PC-3 (cell line): ENCODE data around the gene PPP1R7. TPM values are rescaled to one million over a fixed set of nuclear protein-coding genes. Genes with fewer than 3 reads are reported as not detected.

Source experiments
- ATAC-seq: fragments of 200-7000 bp; cut with Tn5 transposase; 2 replicates; pipeline ENCODE4 v1.9.1; 2020; ENCODE audit warnings: mild to moderate bottlenecking, moderate library complexity
- BruUV-seq: library from RNA; stranded (reverse); fragments of 400-500 nt; replicated peaks from 2 replicates; lab custom pipeline; 2021; lab: Mats Ljungman, UMichigan
- CTCF ChIA-PET: fragments of 300-600 bp; sonication (Branson Sonifier 250); formaldehyde crosslinking; loops from one replicate; lab custom pipeline; 2022; ENCODE audit warnings: antibody characterized with exemption; lab: Charles Lee
- POLR2A ChIA-PET: fragments of 300-600 bp; sonication (Branson Sonifier 250); formaldehyde crosslinking; loops from one replicate; lab custom pipeline; 2022; ENCODE audit warnings: antibody characterized with exemption; ENCODE audit not compliant: unreplicated experiment; lab: Charles Lee
- DNase-seq: peaks from one replicate; pipeline ENCODE4 v3.0.0-alpha.2; 2015
- H2AFZ ChIP-seq: fragments of 300-600 bp; sonication (generic); 2 replicates; pipeline ENCODE4 v1.6.0; 2016; ENCODE audit warnings: antibody characterized with exemption, low read length
- H3F3A ChIP-seq: fragments of 300-600 bp; sonication (generic); one replicate; pipeline ENCODE4 v1.6.0; 2017; ENCODE audit warnings: antibody characterized with exemption, low read length, control low read depth, mild to moderate bottlenecking; ENCODE audit not compliant: unreplicated experiment
- H3K27ac ChIP-seq: fragments of 300-600 bp; sonication (generic); 2 replicates; pipeline ENCODE4 v1.5.1; 2016; ENCODE audit warnings: mild to moderate bottlenecking, low read length
- H3K27me3 ChIP-seq: fragments of 300-600 bp; sonication (generic); 2 replicates; pipeline ENCODE4 v1.6.1; 2016; ENCODE audit warnings: low read length, mixed read lengths
- H3K36me3 ChIP-seq: fragments of 300-600 bp; sonication (generic); 2 replicates; pipeline ENCODE4 v1.6.1; 2016; ENCODE audit warnings: low read depth, mixed run types, low read length, mixed read lengths
- H3K4me1 ChIP-seq: fragments of 300-600 bp; sonication (generic); 2 replicates; pipeline ENCODE4 v1.5.1; 2016; ENCODE audit warnings: low read length; ENCODE audit not compliant: insufficient read depth
- H3K4me2 ChIP-seq: fragments of 300-600 bp; sonication (generic); 2 replicates; pipeline ENCODE4 v1.6.0; 2016; ENCODE audit warnings: low read length
- H3K4me3 ChIP-seq: fragments of 300-600 bp; sonication (generic); 2 replicates; pipeline ENCODE4 v1.5.1; 2016; ENCODE audit warnings: mild to moderate bottlenecking, low read length, mixed read lengths
- H3K79me2 ChIP-seq: fragments of 300-600 bp; sonication (generic); 2 replicates; pipeline ENCODE4 v1.6.1; 2017; ENCODE audit warnings: low read length, mixed read lengths
- H3K9ac ChIP-seq: fragments of 300-600 bp; sonication (generic); 2 replicates; pipeline ENCODE4 v1.6.0; 2016; ENCODE audit warnings: mild to moderate bottlenecking, low read length
- H3K9me2 ChIP-seq: fragments of 300-600 bp; sonication (generic); replicated peaks from 2 replicates; pipeline ENCODE4 v1.6.1; 2016; ENCODE audit warnings: mixed run types, low read length, mixed read lengths
- H3K9me3 ChIP-seq: fragments of 300-600 bp; sonication (generic); 2 replicates; pipeline ENCODE4 v1.6.1; 2016; ENCODE audit warnings: low read length, mixed read lengths
- H4K20me1 ChIP-seq: fragments of 300-600 bp; sonication (generic); 2 replicates; pipeline ENCODE4 v1.6.1; 2016; ENCODE audit warnings: low read length, mixed read lengths
- CTCF ChIP-seq: fragments of 300-600 bp; sonication (generic); conservative IDR thresholded peaks from 2 replicates; pipeline ENCODE4 v1.5.1; 2017; ENCODE audit warnings: antibody characterized with exemption, low read depth, mild to moderate bottlenecking, low read length
- EZH2 ChIP-seq: fragments of 300-600 bp; sonication (generic); IDR thresholded peaks from one replicate; pipeline ENCODE4 v1.6.1; 2017; ENCODE audit warnings: antibody characterized with exemption, mild to moderate bottlenecking, low read length; ENCODE audit not compliant: unreplicated experiment
- EZH2phosphoT487 ChIP-seq: fragments of 300-600 bp; sonication (generic); IDR thresholded peaks from 2 replicates; pipeline ENCODE4 v1.6.1; 2018; ENCODE audit warnings: mild to moderate bottlenecking, antibody characterized with exemption, low read length, borderline replicate concordance
- intact Hi-C: fragments of 100-400 bp; cut with micrococcal nuclease; formaldehyde crosslinking; loops from 2 replicates; pipeline ENCODE4 v1.9.0; 2023
- total RNA-seq: library from RNA; depleted of rRNA; stranded (reverse); fragments of >200 nt; gene quantifications from 2 replicates; pipeline ENCODE4 v1.2.3, GENCODE V29; 2014

The PPP1R7 gene
- total RNA-seq, 1 experiment from 2014 or later, result 21.4 TPM

- H3K4me2 ChIP-seq, result no peak overlapping the region
- DNase-seq (no peak), ATAC-seq (no peak)
- POLR2A ChIA-PET, result no interaction called here
- H3K79me2 ChIP-seq, result no peaks in the 10 kb centered on the region
- CTCF ChIA-PET, result no interaction called here
- H3K36me3 ChIP-seq, result no peaks in the 10 kb centered on the region
- H3K9me2 ChIP-seq, result no peaks in the 10 kb centered on the region
- H4K20me1 ChIP-seq, result no peaks in the 10 kb centered on the region
- no peak overlapping the region for H3K27ac ChIP-seq
- no TSS peak for BruUV-seq
- H3F3A ChIP-seq, result no peaks in the 10 kb centered on the region
- no peak overlapping the region for H3K4me3 ChIP-seq
- intact Hi-C loops, result no loop called here
- H3K9me3 ChIP-seq, result no peaks in the 10 kb centered on the region
- H3K4me1 ChIP-seq, result no peaks in the 10 kb centered on the region
- H3K27me3 ChIP-seq, result no peaks in the 10 kb centered on the region
- no peak overlapping the region for H2AFZ ChIP-seq
- H3K9ac ChIP-seq, result no peak overlapping the region
- TF ChIP-seq EZH2, result no peak
- TF ChIP-seq EZH2phosphoT487, result no peak
- TF ChIP-seq CTCF, result no peak
Measured at GRCh38 chr2:241197947-241198346, 47.7 kb downstream of the PPP1R7 start.

- H3K4me3 ChIP-seq, result no peak overlapping the region
- H3K27me3 ChIP-seq, result no peaks in the 10 kb centered on the region
- no peaks in the 10 kb centered on the region for H3K79me2 ChIP-seq
- H3K9ac ChIP-seq, result no peak overlapping the region
- no peak overlapping the region for H3K27ac ChIP-seq
- H2AFZ ChIP-seq, result no peak overlapping the region
- BruUV-seq, result no TSS peak
- H3F3A ChIP-seq, result no peaks in the 10 kb centered on the region
- H3K9me3 ChIP-seq, result no peaks in the 10 kb centered on the region
- POLR2A ChIA-PET, result no interaction called here
- intact Hi-C loops, result no loop called here
- no peaks in the 10 kb centered on the region for H4K20me1 ChIP-seq
- H3K36me3 ChIP-seq, result no peaks in the 10 kb centered on the region
- no peak for DNase-seq
- no peak overlapping the region for H3K4me2 ChIP-seq
- no peaks in the 10 kb centered on the region for H3K4me1 ChIP-seq
- no peaks in the 10 kb centered on the region for H3K9me2 ChIP-seq
- ATAC-seq, result no peak
- TF ChIP-seq EZH2 (no peak), EZH2phosphoT487 (no peak), CTCF (no peak)
- CTCF ChIA-PET, result no interaction called here
Measured at GRCh38 chr2:241198381-241199279, 48.4 kb downstream of the PPP1R7 start.

GRCh38 chr2:241199286-241199685 lies 49.0 kb downstream of the PPP1R7 start:
- H3K4me2 ChIP-seq, result no peak overlapping the region
- no peaks in the 10 kb centered on the region for H3K36me3 ChIP-seq
- H2AFZ ChIP-seq, result no peak overlapping the region
- H3K79me2 ChIP-seq, result no peaks in the 10 kb centered on the region
- POLR2A ChIA-PET, result no interaction called here
- H3K27ac ChIP-seq, result no peak overlapping the region
- ATAC-seq, result no peak
- TF ChIP-seq EZH2phosphoT487 (no peak), CTCF (no peak), EZH2 (no peak)
- no peaks in the 10 kb centered on the region for H3K4me1 ChIP-seq
- H3K4me3 ChIP-seq, result no peak overlapping the region
- DNase-seq, result no peak
- H3K9ac ChIP-seq, result no peak overlapping the region
- no peaks in the 10 kb centered on the region for H3K9me3 ChIP-seq
- no peaks in the 10 kb centered on the region for H3K9me2 ChIP-seq
- no TSS peak for BruUV-seq
- no peaks in the 10 kb centered on the region for H3K27me3 ChIP-seq
- H3F3A ChIP-seq, result no peaks in the 10 kb centered on the region
- no peaks in the 10 kb centered on the region for H4K20me1 ChIP-seq
- CTCF ChIA-PET, result no interaction called here
- intact Hi-C loops, result no loop called here
